GM19395 (cell line): Measurements from ENCODE around the gene SYT4.
"Not testable (repeated sequence)": the region's sequence is repeated elsewhere in the genome, so short reads cannot be mapped to it uniquely, and the experiment has no call there.

Source experiments
- ATAC-seq: cut with Tn5 transposase; IDR thresholded peaks from one replicate; pipeline ENCODE4 v1.9.1; 2021; ENCODE audit warnings: mild to moderate bottlenecking, moderate library complexity; ENCODE audit not compliant: unreplicated experiment

The SYT4 gene

GRCh38 chr18:43277164-43277600 is at the start of gene SYT4:
Gene SYT4 (minus strand): TSS chr18:43277490. CDS start chr18:43277281, 209 bp downstream.
- no peak for ATAC-seq

DNA sequence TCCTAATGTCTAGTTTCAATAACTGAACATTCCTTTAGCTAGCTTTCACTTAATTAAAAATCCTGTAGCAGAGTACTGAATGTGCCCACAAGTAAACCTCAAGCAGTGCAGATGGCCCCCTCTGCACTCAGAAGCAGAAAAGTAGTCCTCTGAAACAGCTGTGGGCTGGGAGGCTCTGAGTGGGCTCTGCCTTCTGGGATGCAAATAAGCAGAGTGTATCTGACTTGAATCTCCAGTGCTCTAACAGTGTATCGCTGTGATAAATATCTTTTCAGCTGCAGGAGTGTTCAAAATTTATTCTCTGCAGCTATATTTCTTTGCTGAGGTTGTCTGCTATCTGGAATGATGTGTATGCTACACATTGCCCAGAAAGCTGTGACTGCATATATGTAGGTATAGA is 44.8 kb upstream of the SYT4 start:
- no peak for ATAC-seq

GRCh38 chr18:43314941-43315340 is 37.7 kb upstream of the SYT4 start:
- ATAC-seq: no peak

DNA sequence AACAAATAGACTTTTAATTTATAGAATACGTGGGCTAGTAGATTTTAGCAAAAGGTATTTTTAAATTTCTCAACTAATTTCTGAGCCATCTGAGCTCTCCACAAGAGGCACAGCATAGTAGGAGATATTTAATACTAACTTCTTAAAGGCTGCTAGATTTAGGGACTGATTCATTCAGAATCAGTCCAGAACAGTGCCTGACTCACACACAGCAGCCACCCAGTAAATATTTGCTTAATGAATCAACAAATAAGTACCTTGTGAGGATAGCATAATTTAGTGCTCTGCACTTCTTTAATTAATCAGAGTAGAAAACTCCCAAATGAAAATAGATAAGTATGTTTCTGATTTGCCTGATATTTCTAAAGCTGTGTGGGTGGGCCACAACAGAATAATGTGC is 35.6 kb upstream of the SYT4 start:
- no peak for ATAC-seq

- no peak for ATAC-seq
Observed at GRCh38 chr18:43310239-43310638, 32.9 kb upstream of the SYT4 start.

GRCh38 chr18:43303376-43303775 is 26.1 kb upstream of the SYT4 start:
- ATAC-seq: no peak

- ATAC-seq: not testable (repeated sequence)
Observed at GRCh38 chr18:43286187-43286586, 8.9 kb upstream of the SYT4 start.

DNA sequence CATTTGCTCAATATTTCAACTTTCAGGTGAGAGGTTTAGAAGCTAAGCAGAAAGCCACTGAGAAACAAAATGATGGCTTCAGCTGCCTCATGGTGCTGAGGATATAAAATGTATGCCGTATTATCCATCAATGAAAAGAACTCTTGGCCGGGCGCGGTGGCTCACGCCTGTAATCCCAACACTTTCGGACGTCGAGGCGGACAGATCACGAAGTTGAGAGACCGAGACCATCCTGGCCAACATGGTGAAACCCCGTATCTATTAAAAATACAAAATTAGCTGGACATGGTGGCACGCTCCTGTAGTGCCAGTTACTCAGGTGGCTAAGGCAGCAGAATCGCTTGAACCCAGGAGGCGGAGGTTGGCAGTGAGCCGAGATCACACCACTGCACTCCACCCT is 6.0 kb upstream of the SYT4 start:
- no peak for ATAC-seq

GRCh38 chr18:43279015-43279744 is 1.9 kb upstream of the SYT4 start:
- peak; percentile 65 for ATAC-seq

DNA sequence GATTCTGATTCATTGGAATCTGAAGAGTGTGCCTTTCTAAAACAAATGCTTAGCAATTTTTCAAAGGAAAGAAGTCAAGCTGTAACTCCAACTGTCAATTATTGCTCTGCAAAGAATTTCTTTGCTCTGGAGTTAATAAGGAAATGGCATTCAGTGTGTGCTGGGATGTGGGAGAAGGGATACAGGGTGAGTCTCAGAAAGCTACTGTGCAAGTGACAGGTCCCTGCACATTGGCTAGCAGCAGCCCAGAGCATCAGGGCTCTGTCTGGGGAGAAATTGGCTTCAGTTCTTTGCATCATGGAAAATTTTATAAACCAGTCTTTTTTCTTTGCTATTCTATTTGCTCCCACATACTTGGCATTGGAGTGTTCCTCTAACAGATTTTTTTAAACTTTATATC is 1.1 kb upstream of the SYT4 start:
- no peak for ATAC-seq

GRCh38 chr18:43276491-43276890 is 799 bp downstream of the SYT4 start:
- no peak for ATAC-seq

DNA sequence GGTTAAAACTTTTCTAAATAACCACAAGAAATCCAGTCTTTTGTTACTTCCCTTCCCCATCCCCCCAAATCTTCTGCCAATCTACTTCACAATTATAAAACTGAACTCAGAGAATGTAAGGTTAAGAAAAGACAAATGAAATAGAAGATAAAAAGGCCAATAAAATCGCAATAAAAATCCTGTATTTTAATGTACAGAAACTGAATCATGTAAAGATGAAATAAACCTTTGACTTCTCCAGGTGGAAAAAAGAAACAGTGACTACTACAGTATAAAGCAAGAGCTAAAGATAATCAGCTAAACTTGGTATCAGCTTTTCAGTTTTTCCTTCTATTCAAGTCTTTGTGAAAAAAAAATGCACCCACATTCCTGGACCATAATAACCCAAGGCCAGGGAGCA is 1.7 kb downstream of the SYT4 start:
- no peak for ATAC-seq

DNA sequence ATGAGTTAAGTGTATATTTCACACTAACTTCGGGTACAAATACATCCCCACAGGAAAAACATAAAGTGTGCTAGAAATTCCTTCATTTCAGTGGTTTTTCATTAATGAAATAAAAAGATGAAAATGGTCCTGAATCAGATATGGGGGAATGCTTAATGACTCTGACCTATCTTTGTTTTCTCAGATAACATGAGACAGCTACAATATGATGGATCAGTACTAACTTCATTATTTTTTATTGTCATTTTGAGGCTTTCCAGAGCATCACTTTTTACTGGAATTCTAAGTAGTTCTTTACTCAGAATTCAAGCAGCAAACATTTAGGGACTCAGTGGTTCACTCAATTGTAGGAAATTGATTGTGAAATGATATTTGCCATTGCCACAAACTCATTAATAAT is 2.8 kb downstream of the SYT4 start:
- ATAC-seq: no peak

GRCh38 chr18:43271593-43272432 is 5.5 kb downstream of the SYT4 start:
- peak; percentile 90 for ATAC-seq

DNA sequence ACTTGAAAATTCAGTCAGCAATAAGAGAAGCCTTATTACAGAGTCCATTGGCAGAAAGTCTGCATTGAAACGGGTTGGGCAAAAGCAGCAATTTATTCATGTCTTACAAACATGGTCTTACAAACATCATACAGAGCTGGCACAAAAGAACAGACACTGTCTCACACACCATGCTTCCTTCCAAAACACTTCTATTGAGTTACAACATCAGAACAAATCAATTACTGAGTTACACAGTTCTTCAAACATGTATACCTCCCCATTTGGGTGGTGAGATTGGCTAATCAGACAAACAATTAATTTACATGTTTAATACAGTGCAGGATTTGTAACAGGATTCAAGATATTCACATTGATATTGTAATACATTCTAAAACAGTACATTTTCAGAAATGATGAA is 9.5 kb downstream of the SYT4 start:
- no peak for ATAC-seq

DNA sequence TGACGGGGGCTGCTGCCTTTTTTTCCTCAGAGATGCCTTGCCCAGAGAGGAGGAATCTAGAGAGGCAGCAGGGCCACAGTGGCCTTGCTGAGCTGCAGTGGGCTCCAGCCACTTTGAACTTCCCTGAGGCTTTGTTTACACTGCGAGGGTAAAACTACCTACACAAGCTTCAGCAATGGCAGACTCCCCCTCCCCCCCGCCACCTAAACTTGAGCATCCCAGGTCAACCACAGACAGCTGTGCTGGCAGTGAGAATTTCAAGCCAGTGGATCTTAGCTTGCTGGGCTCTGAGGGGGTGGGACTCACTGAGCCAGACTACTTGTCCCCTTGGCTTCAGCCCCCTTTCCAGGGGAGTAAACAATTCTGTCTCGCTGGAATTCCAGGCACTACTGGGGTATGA is 11.8 kb downstream of the SYT4 start:
- no peak for ATAC-seq

GRCh38 chr18:43248610-43249249 is 28.6 kb downstream of the SYT4 start:
- no peak for ATAC-seq

DNA sequence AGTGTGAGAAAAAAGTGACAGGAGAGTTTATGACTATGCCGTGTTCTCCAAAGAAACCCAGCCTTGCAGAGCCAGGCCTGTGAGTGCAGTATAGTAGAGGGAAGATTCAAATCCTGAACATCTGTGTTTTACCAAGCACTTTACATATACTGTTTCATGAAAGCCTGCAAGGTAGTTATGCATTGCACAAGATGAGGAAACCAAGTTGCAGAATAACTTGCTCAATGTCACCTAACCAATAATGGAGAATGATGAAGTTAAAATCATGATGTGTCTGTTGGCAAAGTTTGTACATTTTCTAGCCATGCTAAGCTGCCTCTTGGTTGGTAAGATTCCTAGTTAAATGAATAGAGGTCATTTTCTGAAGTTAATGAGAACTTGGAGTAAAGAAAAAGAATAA is 29.3 kb downstream of the SYT4 start:
- no peak for ATAC-seq

GRCh38 chr18:43238429-43238828 is 38.9 kb downstream of the SYT4 start:
- ATAC-seq: no peak

DNA sequence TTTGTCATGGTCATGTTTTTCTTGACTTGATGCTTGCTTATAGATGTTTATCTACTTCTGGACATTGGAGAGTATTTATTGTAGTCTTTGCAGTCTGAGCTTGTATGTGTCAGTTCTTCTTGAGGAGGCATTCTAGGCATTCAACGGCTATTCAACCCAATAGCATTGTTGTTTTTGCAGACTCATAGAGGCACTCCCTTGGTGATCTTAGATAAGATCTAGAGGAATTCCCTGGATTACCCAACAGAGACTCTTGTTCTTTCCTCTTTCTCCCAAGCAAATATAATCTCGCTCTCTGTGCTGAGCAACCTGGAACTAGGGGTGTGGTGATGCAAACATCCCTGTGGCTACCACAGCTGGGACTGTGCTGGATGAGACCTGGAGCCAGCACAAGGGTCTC is 40.4 kb downstream of the SYT4 start:
- no peak for ATAC-seq

GRCh38 chr18:43234889-43235288 is 42.4 kb downstream of the SYT4 start:
- no peak for ATAC-seq

DNA sequence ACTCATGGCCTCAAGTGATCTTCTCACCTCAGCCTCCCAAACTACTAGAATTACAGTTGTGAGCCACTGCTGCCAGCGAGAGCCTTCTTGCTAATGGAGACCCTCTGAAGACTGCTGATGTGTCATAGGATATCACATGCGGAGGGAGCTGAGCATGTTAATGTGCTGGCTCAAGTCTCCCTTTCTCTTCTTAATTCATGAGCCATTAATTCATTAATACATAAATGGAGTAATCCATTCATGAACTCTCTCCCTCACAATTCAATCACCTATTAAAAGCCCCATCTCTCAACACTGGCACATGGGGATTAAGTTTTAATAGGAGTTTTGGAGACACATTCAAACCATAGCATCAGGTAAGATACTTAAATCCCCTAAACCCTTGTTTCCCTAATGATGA is 54.8 kb downstream of the SYT4 start:
- ATAC-seq: no peak
